K562 (cell line): ENCODE measurements around the gene IRF9. TPM values are rescaled to one million over a fixed set of nuclear protein-coding genes. Genes with fewer than 3 reads are reported as not detected.

ENCODE experiments used
- ARID4B ChIP-seq: sonication (generic); formaldehyde crosslinking; IDR thresholded peaks from 2 replicates; pipeline ENCODE4 v1.8.0; 2022; ENCODE audit warnings: mild to moderate bottlenecking, missing genetic modification reagents
- BACH1 ChIP-seq: fragments of 200-800 bp; sonication (Bioruptor generic); IDR thresholded peaks from 2 replicates; pipeline ENCODE4 v1.6.1; 2016; ENCODE audit warnings: missing genetic modification characterization, missing compliant biosample characterization
- CC2D1A ChIP-seq: fragments of 450-650 bp; IDR thresholded peaks from 2 replicates; pipeline ENCODE4 v1.6.1; 2017; ENCODE audit warnings: mild to moderate bottlenecking
- EHMT2 ChIP-seq: fragments of 450-650 bp; IDR thresholded peaks from 2 replicates; pipeline ENCODE4 v1.6.1; 2018; ENCODE audit warnings: antibody characterized with exemption
- JUN ChIP-seq, 2 experiments: sonication (generic) in 1 of 2; formaldehyde crosslinking in 1 of 2; IDR thresholded peaks; 2 replicates each; pipeline versions ENCODE4 v1.6.1 to v1.8.0; 2012 to 2022; ENCODE audit warnings: borderline replicate concordance in 2 of 2, mild to moderate bottlenecking in 2 of 2, improper control_type of control experiment in 1 of 2, low read depth in 1 of 2, low read length in 1 of 2, missing genetic modification reagents in 1 of 2
- KAT2B ChIP-seq: IDR thresholded peaks from one replicate; pipeline ENCODE4 v1.6.1; 2012; ENCODE audit warnings: low read depth, mild to moderate bottlenecking, control low read depth, inconsistent platforms, low read length, moderate library complexity
- MBD1 ChIP-seq: fragments of 250-450 bp; sonication (Bioruptor Pico); IDR thresholded peaks from 2 replicates; pipeline ENCODE4 v1.8.0; 2022; ENCODE audit warnings: inconsistent platforms
- NKRF ChIP-seq: fragments of 450-650 bp; IDR thresholded peaks from 2 replicates; pipeline ENCODE4 v1.6.1; 2016; ENCODE audit warnings: borderline replicate concordance
- STAG1 ChIP-seq: sonication (generic); formaldehyde crosslinking; IDR thresholded peaks from 2 replicates; pipeline ENCODE4 v1.5.0; 2020; ENCODE audit warnings: missing genetic modification reagents, borderline replicate concordance
- TBP ChIP-seq: optimal IDR thresholded peaks from 2 replicates; pipeline ENCODE3; 2011; ENCODE audit warnings: low read depth, low read length, improper control_type of control experiment
- ZBED1 ChIP-seq: IDR thresholded peaks from 2 replicates; pipeline ENCODE4 v1.6.1; 2014
- ZBTB43 ChIP-seq: sonication (generic); formaldehyde crosslinking; IDR thresholded peaks from 2 replicates; pipeline ENCODE4 v1.8.0; 2023; ENCODE audit warnings: mild to moderate bottlenecking, missing genetic modification reagents
- ZKSCAN1 ChIP-seq: fragments of 150-350 bp; IDR thresholded peaks from 2 replicates; pipeline ENCODE4 v1.6.1; 2016; ENCODE audit warnings: low read depth, low read length
- ZNF143 ChIP-seq: sonication (generic); formaldehyde crosslinking; IDR thresholded peaks from 2 replicates; pipeline ENCODE4 v1.9.0; 2022; ENCODE audit warnings: mild to moderate bottlenecking, missing genetic modification reagents
- ZNF655 ChIP-seq: fragments of 250-450 bp; sonication (Bioruptor Pico); IDR thresholded peaks from 2 replicates; pipeline ENCODE4 v1.5.0; 2021
- polyA plus RNA-seq, 8 experiments: library from polyadenylated mRNA; depleted of rRNA in 4 of 8; stranded (reverse) in 5 of 8; unstranded in 3 of 8; fragments of >200 nt; fragmentation: Nextera tagmentation in 2 of 8; fragmentation: Illumina TruSeq in 1 of 8; extraction: Ambion mirVana in 2 of 8; extraction: Trizol in 1 of 8; gene quantifications; 2 replicates each; pipeline versions ENCODE4 v1.2.1 to v1.2.3, GENCODE V29; 2011 to 2014; ENCODE audit warnings: inconsistent platforms in 1 of 8, missing spikeins in 1 of 8
- total RNA-seq, 7 experiments: library from RNA; depleted of rRNA in 6 of 7; stranded (reverse); fragments of >200 nt in 6 of 7; fragmentation: Illumina TruSeq in 2 of 7; extraction: Trizol in 2 of 7; gene quantifications; 2 replicates each; pipeline versions ENCODE4 v1.2.1 to v1.2.3, GENCODE V29; 2011 to 2021; ENCODE audit warnings: low replicate concordance in 1 of 7

Gene IRF9
- total and polyA plus RNA-seq, 9 of the 15 experiments (the other 6 are each of a cell fraction or from before 2014, with no cell fraction given), result 0.79 to 14.8 (median 6.1) TPM

GRCh38 chr14:24212924-24213865, 52.1 kb downstream of the IRF9 start, which contains the start of gene CHMP4A (continued):
- TF ChIP-seq ARID4B (CRISPR knock-in tag) (peak; percentile 83), BACH1 (tag) (no peak), MBD1 (CRISPR knock-in tag) (no peak), ZNF655 (no peak), ZBTB43 (no peak), STAG1 (CRISPR knock-in tag) (no peak), NKRF (peak; percentile 90), ZKSCAN1 (no peak), CC2D1A (no peak), ZBED1 (no peak), EHMT2 (no peak), TBP (peak; percentile 61), KAT2B (no peak), ZNF143 (CRISPR knock-in tag) (no peak), JUN (IDR thresholded peaks at IDR 0.05; ENCODE audit: borderline replicate concordance, low read depth, low read length) (no peak), JUN (CRISPR knock-in tag; IDR thresholded peaks at IDR 0.05; ENCODE audit: borderline replicate concordance) (no peak)
